ENCODE results near the gene EHBP1L1. TPM values are rescaled to one million over a fixed set of nuclear protein-coding genes. Genes with fewer than 3 reads are reported as not detected.

The EHBP1L1 gene
- 22.5 TPM for polyA plus RNA-seq (2013, experiment 1 of 2)
- polyA plus RNA-seq (2013, experiment 2 of 2) = 22.6 TPM

DNA sequence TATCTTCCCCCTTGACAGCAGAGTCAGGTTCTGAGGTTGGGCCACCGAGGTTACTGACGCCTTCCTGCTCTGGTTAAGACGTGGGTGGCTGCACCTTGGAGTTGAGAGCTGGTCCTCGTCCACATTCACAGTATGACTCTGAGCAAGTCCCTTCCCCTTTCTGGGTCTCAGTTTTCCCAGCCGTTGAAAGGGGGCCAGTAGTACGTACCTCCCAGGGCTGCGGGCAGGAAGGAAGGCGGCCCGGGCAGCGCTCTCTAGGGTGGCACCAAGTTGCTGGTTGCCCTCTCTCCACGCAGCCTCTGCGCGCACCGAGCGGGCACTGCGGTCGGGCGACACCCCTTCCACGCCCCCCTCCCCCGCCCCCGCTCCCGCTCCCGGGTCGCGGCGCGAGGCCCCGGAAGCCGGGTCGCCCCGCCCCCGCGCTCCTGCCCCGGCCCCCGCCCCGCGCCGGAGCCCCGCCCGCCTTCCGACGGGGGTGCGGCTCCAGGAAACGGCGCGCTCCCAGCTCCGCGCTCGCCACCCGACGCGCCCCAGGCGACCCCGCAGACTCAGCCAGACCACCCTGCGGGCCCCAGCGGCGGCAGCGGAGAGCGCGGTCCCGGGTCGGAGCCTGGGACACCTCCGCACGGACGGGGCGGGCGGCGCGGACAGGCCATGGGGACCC is at the start of gene EHBP1L1:
TSS of gene EHBP1L1 (plus strand) at position 486 of the 664 bp plus-strand sequence. CDS start 250 bp downstream, outside the sequence.
- Histone ChIP-seq H2BK5ac (ENCODE audit: low read depth, low read length, poor library complexity, severe bottlenecking) (no peak within 1 kb of the TSS), H3K4me1 (ENCODE audit: control insufficient read depth, insufficient read depth, low read depth, low read length) (peaks cover 52% of the 10 kb centered on the region), H3K9me3 (ENCODE audit: control insufficient read depth, low read length) (no peaks in the 10 kb centered on the region), H2AFZ (ENCODE audit: low read depth, low read length) (peak within 1 kb of the TSS; percentile 5), H3K23ac (ENCODE audit: low read length in 2 of 2) (peak within 1 kb of the TSS in 1 of 2 experiments; percentile 94), H3K36me3 (ENCODE audit: control insufficient read depth in 1 of 2, insufficient read depth in 2 of 2, low read depth in 1 of 2, low read length in 2 of 2) (peaks cover 19 to 31% of the 10 kb centered on the region in 2 experiments), H3K9ac (ENCODE audit: low read length) (peak within 1 kb of the TSS; percentile 90), H2BK15ac (ENCODE audit: low read depth, poor library complexity, severe bottlenecking) (peak within 1 kb of the TSS; percentile 96), H3K18ac (ENCODE audit: low read depth in 1 of 2, low read length in 2 of 2) (peak within 1 kb of the TSS; percentile 95 to 96), H2BK12ac (ENCODE audit: low read length in 2 of 2) (peak within 1 kb of the TSS; percentile 94 to 97), H3K4me3 (ENCODE audit: insufficient read depth in 1 of 2, low read depth in 1 of 2, low read length in 2 of 2) (peak within 1 kb of the TSS; percentile 74 to 89), H3K27ac (ENCODE audit: low read length, poor library complexity, severe bottlenecking) (peak within 1 kb of the TSS; percentile 89), H3K4ac (ENCODE audit: low read depth in 1 of 2, low read length in 2 of 2) (peak within 1 kb of the TSS; percentile 64 to 90), H3K14ac (ENCODE audit: low read length in 2 of 2) (peak within 1 kb of the TSS in 1 of 2 experiments; percentile 68), H4K91ac (ENCODE audit: low read length) (peak within 1 kb of the TSS; percentile 94), H3K79me1 (replicated peaks; ENCODE audit: low read length, poor library complexity, severe bottlenecking) (peaks cover 25% of the 10 kb centered on the region), H4K8ac (ENCODE audit: low read length) (peak within 1 kb of the TSS; percentile 91), H2AK5ac (ENCODE audit: low read length, severe bottlenecking) (peak within 1 kb of the TSS; percentile 35), H3K27me3 (ENCODE audit: control insufficient read depth in 1 of 2, insufficient read depth in 1 of 2, low read length in 2 of 2) (no peaks in the 10 kb centered on the region), H2BK120ac (ENCODE audit: low read depth, low read length) (peak within 1 kb of the TSS; percentile 83), H3K4me2 (ENCODE audit: low read length, poor library complexity, severe bottlenecking) (peak within 1 kb of the TSS; percentile 78)
- under 1% methylated on average over 48 of the region's 69 CpGs for WGBS
- peak; percentile 71 for DNase-seq

GRCh38 chr11:65526744-65527143 is 49.1 kb upstream of the EHBP1L1 start:
- Histone ChIP-seq H3K27ac (ENCODE audit: low read length, poor library complexity, severe bottlenecking) (no peak overlapping the region), H4K91ac (ENCODE audit: low read length) (no peak overlapping the region), H2BK15ac (ENCODE audit: low read depth, poor library complexity, severe bottlenecking) (no peak overlapping the region), H3K4ac (ENCODE audit: low read depth in 1 of 2, low read length in 2 of 2) (no peak overlapping the region), H2BK12ac (ENCODE audit: low read length in 2 of 2) (no peak overlapping the region), H2AFZ (ENCODE audit: low read depth, low read length) (no peak overlapping the region), H2AK5ac (ENCODE audit: low read length, severe bottlenecking) (no peak overlapping the region), H2BK5ac (ENCODE audit: low read depth, low read length, poor library complexity, severe bottlenecking) (no peak overlapping the region), H3K27me3 (ENCODE audit: control insufficient read depth in 1 of 2, insufficient read depth in 1 of 2, low read length in 2 of 2) (no peaks in the 10 kb centered on the region), H3K4me1 (ENCODE audit: control insufficient read depth, insufficient read depth, low read depth, low read length) (peaks cover 37% of the 10 kb centered on the region), H3K4me3 (ENCODE audit: insufficient read depth in 1 of 2, low read depth in 1 of 2, low read length in 2 of 2) (peak overlapping the region in 1 of 2 experiments; percentile 97), H3K79me1 (replicated peaks; ENCODE audit: low read length, poor library complexity, severe bottlenecking) (peaks cover 37% of the 10 kb centered on the region), H2BK120ac (ENCODE audit: low read depth, low read length) (no peak overlapping the region), H3K23ac (ENCODE audit: low read length in 2 of 2) (peak overlapping the region in 1 of 2 experiments; percentile 14), H4K8ac (ENCODE audit: low read length) (no peak overlapping the region), H3K36me3 (ENCODE audit: control insufficient read depth in 1 of 2, insufficient read depth in 2 of 2, low read depth in 1 of 2, low read length in 2 of 2) (peaks cover 53 to 54% of the 10 kb centered on the region in 2 experiments), H3K18ac (ENCODE audit: low read depth in 1 of 2, low read length in 2 of 2) (no peak overlapping the region), H3K4me2 (ENCODE audit: low read length, poor library complexity, severe bottlenecking) (no peak overlapping the region), H3K9ac (ENCODE audit: low read length) (peak overlapping the region; percentile 98), H3K14ac (ENCODE audit: low read length in 2 of 2) (no peak overlapping the region), H3K9me3 (ENCODE audit: control insufficient read depth, low read length) (no peaks in the 10 kb centered on the region)
- 97% methylated on average over 8 of the region's 8 CpGs for WGBS
- DNase-seq = no peak

DNA sequence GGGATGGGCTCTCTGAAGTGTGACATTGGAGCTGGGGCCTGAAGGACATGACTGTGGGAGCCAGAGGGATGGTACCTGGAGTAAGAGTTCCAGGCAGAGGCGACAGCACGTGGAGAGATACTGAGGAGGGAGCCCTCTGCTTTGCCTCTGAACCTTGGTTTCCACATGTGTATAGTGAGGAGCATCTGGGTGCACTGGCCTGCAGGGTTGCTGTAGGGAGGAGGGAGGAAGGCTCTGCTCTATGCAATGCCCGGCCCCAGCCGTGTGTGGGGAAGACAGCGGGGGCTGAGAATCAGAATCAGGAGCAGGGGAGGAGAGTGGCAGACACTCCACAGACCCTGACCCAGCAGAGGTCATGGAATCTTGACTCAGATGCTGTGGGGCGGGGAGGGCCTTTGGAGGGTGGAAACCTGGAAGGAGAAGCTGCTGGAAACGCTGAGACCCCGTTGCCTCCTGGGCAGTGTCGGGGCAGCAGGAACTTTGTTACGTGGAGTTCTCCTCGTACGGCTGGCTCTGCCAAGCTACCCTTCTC is 47.0 kb upstream of the EHBP1L1 start:
- Histone ChIP-seq H3K4ac (ENCODE audit: low read depth in 1 of 2, low read length in 2 of 2) (no peak overlapping the region), H3K9me3 (ENCODE audit: control insufficient read depth, low read length) (no peaks in the 10 kb centered on the region), H2BK120ac (ENCODE audit: low read depth, low read length) (no peak overlapping the region), H2BK12ac (ENCODE audit: low read length in 2 of 2) (no peak overlapping the region), H3K27me3 (ENCODE audit: control insufficient read depth in 1 of 2, insufficient read depth in 1 of 2, low read length in 2 of 2) (no peaks in the 10 kb centered on the region), H4K91ac (ENCODE audit: low read length) (no peak overlapping the region), H3K79me1 (replicated peaks; ENCODE audit: low read length, poor library complexity, severe bottlenecking) (peaks cover 45% of the 10 kb centered on the region), H2BK15ac (ENCODE audit: low read depth, poor library complexity, severe bottlenecking) (no peak overlapping the region), H2AFZ (ENCODE audit: low read depth, low read length) (no peak overlapping the region), H2BK5ac (ENCODE audit: low read depth, low read length, poor library complexity, severe bottlenecking) (no peak overlapping the region), H4K8ac (ENCODE audit: low read length) (no peak overlapping the region), H3K4me1 (ENCODE audit: control insufficient read depth, insufficient read depth, low read depth, low read length) (peaks cover 32% of the 10 kb centered on the region), H3K27ac (ENCODE audit: low read length, poor library complexity, severe bottlenecking) (no peak overlapping the region), H3K18ac (ENCODE audit: low read depth in 1 of 2, low read length in 2 of 2) (no peak overlapping the region), H2AK5ac (ENCODE audit: low read length, severe bottlenecking) (no peak overlapping the region), H3K9ac (ENCODE audit: low read length) (no peak overlapping the region), H3K14ac (ENCODE audit: low read length in 2 of 2) (no peak overlapping the region), H3K4me3 (ENCODE audit: insufficient read depth in 1 of 2, low read depth in 1 of 2, low read length in 2 of 2) (no peak overlapping the region), H3K23ac (ENCODE audit: low read length in 2 of 2) (no peak overlapping the region), H3K4me2 (ENCODE audit: low read length, poor library complexity, severe bottlenecking) (no peak overlapping the region), H3K36me3 (ENCODE audit: control insufficient read depth in 1 of 2, insufficient read depth in 2 of 2, low read depth in 1 of 2, low read length in 2 of 2) (peaks cover 71 to 73% of the 10 kb centered on the region in 2 experiments)
- WGBS = 90% methylated on average over 12 of the region's 12 CpGs
- DNase-seq = no peak

- no peaks in the 10 kb centered on the region for H3K27me3 ChIP-seq (ENCODE audit: control insufficient read depth in 1 of 2, insufficient read depth in 1 of 2, low read length in 2 of 2)
- no peak overlapping the region for H3K4ac ChIP-seq (ENCODE audit: low read depth in 1 of 2, low read length in 2 of 2)
- DNase-seq = no peak
- no peak overlapping the region for H3K4me3 ChIP-seq (ENCODE audit: insufficient read depth in 1 of 2, low read depth in 1 of 2, low read length in 2 of 2)
- H3K4me1 ChIP-seq (ENCODE audit: control insufficient read depth, insufficient read depth, low read depth, low read length) = peaks cover 26% of the 10 kb centered on the region
- peaks cover 74 to 78% of the 10 kb centered on the region in 2 experiments for H3K36me3 ChIP-seq (ENCODE audit: control insufficient read depth in 1 of 2, insufficient read depth in 2 of 2, low read depth in 1 of 2, low read length in 2 of 2)
- H2BK5ac ChIP-seq (ENCODE audit: low read depth, low read length, poor library complexity, severe bottlenecking) = no peak overlapping the region
- peak overlapping the region; percentile 4 for H3K9ac ChIP-seq (ENCODE audit: low read length)
- no peak overlapping the region for H4K91ac ChIP-seq (ENCODE audit: low read length)
- WGBS = 92% methylated on average over 10 of the region's 10 CpGs
- H3K4me2 ChIP-seq (ENCODE audit: low read length, poor library complexity, severe bottlenecking) = no peak overlapping the region
- H2AFZ ChIP-seq (ENCODE audit: low read depth, low read length) = no peak overlapping the region
- no peak overlapping the region for H3K23ac ChIP-seq (ENCODE audit: low read length in 2 of 2)
- H3K18ac ChIP-seq (ENCODE audit: low read depth in 1 of 2, low read length in 2 of 2) = no peak overlapping the region
- no peak overlapping the region for H4K8ac ChIP-seq (ENCODE audit: low read length)
- no peak overlapping the region for H2BK120ac ChIP-seq (ENCODE audit: low read depth, low read length)
- peaks cover 42% of the 10 kb centered on the region for H3K79me1 ChIP-seq (replicated peaks; ENCODE audit: low read length, poor library complexity, severe bottlenecking)
- H2BK12ac ChIP-seq (ENCODE audit: low read length in 2 of 2) = no peak overlapping the region
- H3K9me3 ChIP-seq (ENCODE audit: control insufficient read depth, low read length) = no peaks in the 10 kb centered on the region
- no peak overlapping the region for H3K14ac ChIP-seq (ENCODE audit: low read length in 2 of 2)
- no peak overlapping the region for H2BK15ac ChIP-seq (ENCODE audit: low read depth, poor library complexity, severe bottlenecking)
- no peak overlapping the region for H2AK5ac ChIP-seq (ENCODE audit: low read length, severe bottlenecking)
- no peak overlapping the region for H3K27ac ChIP-seq (ENCODE audit: low read length, poor library complexity, severe bottlenecking)
Measured at GRCh38 chr11:65529475-65530156, 46.2 kb upstream of the EHBP1L1 start.

All from mesenchymal stem cell (in vitro differentiated cells and primary cell).